Lung (tissue), 16 donors: ENCODE measurements around the gene LMBR1L. TPM values are rescaled to one million over a fixed set of nuclear protein-coding genes. Genes with fewer than 3 reads are reported as not detected.

Source experiments
- ATAC-seq: fragments of 200-7000 bp; cut with Tn5 transposase; one replicate; pipeline ENCODE4 v1.9.1; 2020; ENCODE audit warnings: moderate number of reproducible peaks; ENCODE audit not compliant: insufficient read depth, low FRiP score
- DNase-seq, 3 donors: peaks; one replicate each; pipeline ENCODE4 v3.0.0-alpha.2; 2013 to 2017
- H3K27ac ChIP-seq, 2 donors: one replicate each; pipeline ENCODE4 v1.5.1; 2013; ENCODE audit warnings: mild to moderate bottlenecking in 2 of 2, moderate library complexity in 2 of 2, control low read depth in 1 of 2, inconsistent platforms in 1 of 2, low read depth in 1 of 2, low read length in 1 of 2
- H3K27me3 ChIP-seq, 3 donors: one replicate each; pipeline ENCODE4 v1.5.1; 2013; ENCODE audit warnings: low read length in 2 of 3; ENCODE audit not compliant: control insufficient read depth in 3 of 3, insufficient read depth in 3 of 3
- H3K36me3 ChIP-seq, 4 donors: one replicate each; pipeline ENCODE4 v1.5.1; 2013; ENCODE audit warnings: low read length in 4 of 4, mild to moderate bottlenecking in 1 of 4, moderate library complexity in 1 of 4; ENCODE audit not compliant: control insufficient read depth in 4 of 4, insufficient read depth in 4 of 4
- H3K4me1 ChIP-seq, 5 donors: one replicate each; pipeline ENCODE4 v1.5.1; 2013; ENCODE audit warnings: low read length in 5 of 5, mild to moderate bottlenecking in 2 of 5, moderate library complexity in 1 of 5; ENCODE audit not compliant: control insufficient read depth in 5 of 5, insufficient read depth in 5 of 5
- H3K4me3 ChIP-seq: one replicate; pipeline ENCODE4 v1.5.1; 2013; ENCODE audit warnings: mild to moderate bottlenecking, control low read depth, moderate library complexity
- H3K9ac ChIP-seq, 2 donors: one replicate each; pipeline ENCODE4 v1.5.1; 2013; ENCODE audit warnings: low read length in 2 of 2, control low read depth in 1 of 2; ENCODE audit not compliant: insufficient read depth in 1 of 2
- H3K9me3 ChIP-seq, 4 donors: one replicate each; pipeline ENCODE4 v1.5.1; 2013; ENCODE audit warnings: low read length in 3 of 4, mild to moderate bottlenecking in 1 of 4, moderate library complexity in 1 of 4; ENCODE audit not compliant: control insufficient read depth in 4 of 4, insufficient read depth in 3 of 4
- WGBS, 2 donors: extraction: QIAGEN DNeasy Blood & Tissue Kit; methylation state at CpG; one replicate each; pipeline ENCODE4 v1.1.7; 2013; 5-methylcytosine and 5-hydroxymethylcytosine counted together
- long read RNA-seq, 5 donors: transcript quantifications; one replicate each; lab custom pipeline, GENCODE V29; 2026
- polyA plus RNA-seq, 2 donors: library from polyadenylated mRNA; stranded (reverse); fragments of 200-250 nt; gene quantifications; one replicate each; pipeline ENCODE4 v1.2.1, GENCODE V29; 2013
- total RNA-seq, 2 donors: library from RNA; depleted of rRNA in 1 of 2; stranded (reverse); fragments of >200 nt in 1 of 2; gene quantifications; one replicate each; pipeline ENCODE4 v1.2.1, GENCODE V29; 2014 to 2021
- TF ChIP-seq, protein P1 (sequence below): IDR thresholded peaks from 2 replicates; pipeline ENCODE4 v1.5.1; 2012; ENCODE audit warnings: mild to moderate bottlenecking; ENCODE audit errors: control extremely low read depth, extremely low read depth
- donor health status: control.
- donor health status: control.
- donor health status: Bipolar disorder and iron deficiency.
- donor health status: healthy.
- donor health status: DM: yes; HTN: yes; CAD: no.

Gene LMBR1L, protein sequence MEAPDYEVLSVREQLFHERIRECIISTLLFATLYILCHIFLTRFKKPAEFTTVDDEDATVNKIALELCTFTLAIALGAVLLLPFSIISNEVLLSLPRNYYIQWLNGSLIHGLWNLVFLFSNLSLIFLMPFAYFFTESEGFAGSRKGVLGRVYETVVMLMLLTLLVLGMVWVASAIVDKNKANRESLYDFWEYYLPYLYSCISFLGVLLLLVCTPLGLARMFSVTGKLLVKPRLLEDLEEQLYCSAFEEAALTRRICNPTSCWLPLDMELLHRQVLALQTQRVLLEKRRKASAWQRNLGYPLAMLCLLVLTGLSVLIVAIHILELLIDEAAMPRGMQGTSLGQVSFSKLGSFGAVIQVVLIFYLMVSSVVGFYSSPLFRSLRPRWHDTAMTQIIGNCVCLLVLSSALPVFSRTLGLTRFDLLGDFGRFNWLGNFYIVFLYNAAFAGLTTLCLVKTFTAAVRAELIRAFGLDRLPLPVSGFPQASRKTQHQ
- total RNA-seq (10 to 100 TPM; 38.5 to 70.1 TPM), polyA plus RNA-seq (10 to 100 TPM; 34.8 to 39.0 TPM)
- long read RNA-seq, donor 1, partial matches to known transcripts = 9 of 17 reads
- long read RNA-seq, donor 1, other reads (novel, unspliced or antisense) = 0 of 17 reads
- long read RNA-seq, donor 2, partial matches to known transcripts = 0 of 3 reads
- long read RNA-seq, donor 2, other reads (novel, unspliced or antisense) = 0 of 3 reads
- long read RNA-seq, donor 3, partial matches to known transcripts = 5 of 10 reads
- long read RNA-seq, donor 3, other reads (novel, unspliced or antisense) = 0 of 10 reads
- long read RNA-seq, donor 4, partial matches to known transcripts = 0 of 4 reads
- long read RNA-seq, donor 4, other reads (novel, unspliced or antisense) = 0 of 4 reads
- long read RNA-seq, donor 5, transcript LMBR1L-221 (2 exons, 874 nt) = major isoform, 7 of 17 reads
- long read RNA-seq, donor 5, partial matches to known transcripts = 8 of 17 reads
- long read RNA-seq, donor 5, other reads (novel, unspliced or antisense) = 0 of 17 reads

DNA sequence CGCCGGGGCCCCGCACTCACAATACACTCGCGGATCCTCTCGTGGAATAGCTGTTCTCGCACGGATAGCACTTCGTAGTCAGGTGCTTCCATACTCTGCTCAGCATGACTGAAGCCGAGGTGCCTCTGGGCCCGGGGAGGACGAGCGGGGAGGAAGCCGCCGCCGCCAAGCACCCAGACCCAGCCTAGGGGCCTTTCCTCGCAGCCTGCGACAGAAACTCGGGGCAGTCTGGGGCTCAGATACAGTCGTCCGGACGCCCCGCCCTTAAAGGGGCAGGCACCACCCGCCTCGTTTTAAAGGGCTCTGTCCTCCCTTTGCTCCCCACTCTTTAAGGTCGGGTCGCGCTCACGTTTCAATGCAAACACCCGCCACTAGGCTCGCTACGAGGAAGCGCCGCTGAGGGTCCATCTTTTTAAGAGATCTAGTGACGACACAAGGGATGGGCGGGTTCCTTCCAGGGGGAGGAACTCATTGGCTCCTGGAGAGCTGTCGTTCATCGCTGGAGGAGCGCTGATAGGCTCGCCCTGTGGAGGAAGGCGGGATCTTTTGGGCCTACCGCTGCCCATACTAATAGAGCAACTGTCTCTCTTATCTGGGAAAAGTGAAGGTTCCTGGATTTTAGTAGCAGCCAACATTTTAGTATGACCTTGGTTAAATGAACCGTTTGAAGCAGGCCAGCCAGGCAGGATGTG is at the start of gene LMBR1L:
Gene LMBR1L (minus strand): TSS at position 384 of the 692 bp plus-strand sequence. CDS start 292 bp downstream, at position 92.
- peak; percentile 98 to 99 (median 99) for DNase-seq
- peaks cover 0 to 6% (median 2%) of the 10 kb centered on the region in 4 donors for H3K36me3 ChIP-seq
- no peaks in the 10 kb centered on the region for H3K9me3 ChIP-seq
- WGBS, 2 donors = 0% methylated on average over 36 to 43 of the region's 43 CpGs
- H3K27ac ChIP-seq = peak within 1 kb of the TSS; percentile 86 to 96
- TF ChIP-seq, protein P1, sequence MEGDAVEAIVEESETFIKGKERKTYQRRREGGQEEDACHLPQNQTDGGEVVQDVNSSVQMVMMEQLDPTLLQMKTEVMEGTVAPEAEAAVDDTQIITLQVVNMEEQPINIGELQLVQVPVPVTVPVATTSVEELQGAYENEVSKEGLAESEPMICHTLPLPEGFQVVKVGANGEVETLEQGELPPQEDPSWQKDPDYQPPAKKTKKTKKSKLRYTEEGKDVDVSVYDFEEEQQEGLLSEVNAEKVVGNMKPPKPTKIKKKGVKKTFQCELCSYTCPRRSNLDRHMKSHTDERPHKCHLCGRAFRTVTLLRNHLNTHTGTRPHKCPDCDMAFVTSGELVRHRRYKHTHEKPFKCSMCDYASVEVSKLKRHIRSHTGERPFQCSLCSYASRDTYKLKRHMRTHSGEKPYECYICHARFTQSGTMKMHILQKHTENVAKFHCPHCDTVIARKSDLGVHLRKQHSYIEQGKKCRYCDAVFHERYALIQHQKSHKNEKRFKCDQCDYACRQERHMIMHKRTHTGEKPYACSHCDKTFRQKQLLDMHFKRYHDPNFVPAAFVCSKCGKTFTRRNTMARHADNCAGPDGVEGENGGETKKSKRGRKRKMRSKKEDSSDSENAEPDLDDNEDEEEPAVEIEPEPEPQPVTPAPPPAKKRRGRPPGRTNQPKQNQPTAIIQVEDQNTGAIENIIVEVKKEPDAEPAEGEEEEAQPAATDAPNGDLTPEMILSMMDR = no peak
- peak within 1 kb of the TSS; percentile 94 to 95 for H3K9ac ChIP-seq
- ATAC-seq = peak; percentile 97
- H3K27me3 ChIP-seq = no peaks in the 10 kb centered on the region
- H3K4me3 ChIP-seq = peak within 1 kb of the TSS; percentile 56
- peaks cover 0 to 19% (median 8%) of the 10 kb centered on the region in 5 donors for H3K4me1 ChIP-seq

DNA sequence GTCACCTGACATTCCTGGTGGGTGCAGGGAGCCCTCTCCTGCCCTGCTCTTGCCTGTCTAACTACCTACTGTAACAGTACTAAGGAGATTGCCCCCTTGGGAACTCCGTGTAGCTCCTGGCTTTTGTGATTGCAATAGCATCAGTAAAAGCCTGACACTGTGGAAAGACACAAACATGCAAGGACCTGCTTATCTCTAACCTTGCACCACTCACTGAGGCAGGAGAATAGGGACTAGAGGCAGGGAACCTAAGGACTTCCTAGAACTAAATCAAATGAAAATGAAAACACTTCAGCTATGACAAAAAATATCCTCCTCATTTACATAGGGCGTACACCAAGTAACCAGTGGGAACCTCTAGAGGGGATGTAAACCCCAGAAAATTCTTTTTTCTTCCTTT is 49.8 kb upstream of the LMBR1L start:
- H3K9me3 ChIP-seq = no peaks in the 10 kb centered on the region
- DNase-seq = no peak
- H3K36me3 ChIP-seq = no peaks in the 10 kb centered on the region
- H3K4me3 ChIP-seq = no peak overlapping the region
- no peak overlapping the region for H3K9ac ChIP-seq
- no peaks in the 10 kb centered on the region for H3K4me1 ChIP-seq
- no peaks in the 10 kb centered on the region for H3K27me3 ChIP-seq
- H3K27ac ChIP-seq = no peak overlapping the region
- 80 to 84% methylated on average over 2 of the region's 2 CpGs for WGBS, 2 donors
- TF ChIP-seq, protein P1 = no peak
- ATAC-seq = no peak

DNA sequence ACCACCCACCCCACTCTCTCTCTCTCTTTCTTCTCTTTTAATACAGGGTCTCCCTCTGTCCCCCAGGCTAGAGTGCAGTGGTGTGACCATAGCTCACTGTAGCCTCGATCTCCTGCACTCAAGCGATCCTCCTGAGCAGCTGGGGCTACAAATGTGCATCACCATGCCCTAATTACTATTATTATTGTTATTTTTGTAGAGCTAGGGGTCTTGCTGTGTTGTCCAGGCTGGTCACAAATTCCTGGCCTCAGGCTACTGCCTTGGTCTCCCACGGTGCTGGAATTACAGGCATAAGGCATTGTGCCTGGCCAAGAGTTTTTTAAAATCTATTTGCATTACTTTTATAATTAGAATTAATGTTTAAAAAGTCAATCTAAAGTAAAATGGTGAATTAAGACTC is 43.6 kb upstream of the LMBR1L start:
- Histone ChIP-seq H3K9me3 (no peaks in the 10 kb centered on the region), H3K27me3 (no peaks in the 10 kb centered on the region)
- 78 to 95% methylated on average over 3 of the region's 3 CpGs for WGBS, 2 donors

More for the DNA sequence above, 43.6 kb upstream of the LMBR1L start:
- no peak for DNase-seq
- TF ChIP-seq, protein P1 = no peak
- Histone ChIP-seq H3K4me3 (no peak overlapping the region), H3K27ac (no peak overlapping the region), H3K36me3 (no peaks in the 10 kb centered on the region), H3K9ac (no peak overlapping the region), H3K4me1 (no peaks in the 10 kb centered on the region)
- no peak for ATAC-seq
